Activated T-cell treated with anti-CD3 and anti-CD28 coated beads, Interleukin-2, amount 50 U/mL, for 72 hours (primary cell): ENCODE measurements around the gene C1orf35. TPM values are rescaled to one million over a fixed set of nuclear protein-coding genes. Genes with fewer than 3 reads are reported as not detected.
A peak's percentile ranks its signal among the peaks of the same experiment; 100 is the strongest.

ENCODE experiments used
- ATAC-seq, 2 donors: fragments of 150-1000 bp; cut with Tn5 transposase; replicated peaks in 1 of 2; 2 replicates each; pipeline ENCODE4 v1.10.0; 2021; ENCODE audit warnings: moderate library complexity in 2 of 2, mild to moderate bottlenecking in 1 of 2
- DNase-seq, 2 donors: peaks; one replicate each; pipeline ENCODE4 v3.0.0; 2021 to 2022; ENCODE audit warnings: mixed read lengths in 1 of 2
- H3K27ac Mint-ChIP-seq: one replicate; pipeline ENCODE4 v1.8.0; 2022; ENCODE audit warnings: mild to moderate bottlenecking, moderate library complexity, mixed read lengths
- H3K27me3 Mint-ChIP-seq: one replicate; pipeline ENCODE4 v1.8.0; 2022; ENCODE audit warnings: low read depth, mixed read lengths
- H3K36me3 Mint-ChIP-seq, 2 donors: one replicate each; pipeline ENCODE4 v1.8.0; 2022; ENCODE audit warnings: mixed read lengths in 2 of 2, mild to moderate bottlenecking in 1 of 2; ENCODE audit not compliant: insufficient read depth in 2 of 2
- H3K4me1 Mint-ChIP-seq: one replicate; pipeline ENCODE4 v1.8.0; 2022; ENCODE audit warnings: low read depth, mixed read lengths
- H3K4me3 Mint-ChIP-seq, 2 donors: one replicate each; pipeline ENCODE4 v1.8.0; 2022; ENCODE audit warnings: mild to moderate bottlenecking in 2 of 2, mixed read lengths in 2 of 2, moderate library complexity in 2 of 2
- H3K9me3 Mint-ChIP-seq, 2 donors: one replicate each; pipeline ENCODE4 v1.8.0; 2022; ENCODE audit warnings: mixed read lengths in 2 of 2
- total RNA-seq, 2 donors: library from RNA; stranded (reverse); gene quantifications; one replicate each; pipeline ENCODE4 v1.2.3, GENCODE V29; 2022

C1orf35 gene
- total RNA-seq, result 10 to 100 TPM; 18.2 to 27.3 TPM

DNA sequence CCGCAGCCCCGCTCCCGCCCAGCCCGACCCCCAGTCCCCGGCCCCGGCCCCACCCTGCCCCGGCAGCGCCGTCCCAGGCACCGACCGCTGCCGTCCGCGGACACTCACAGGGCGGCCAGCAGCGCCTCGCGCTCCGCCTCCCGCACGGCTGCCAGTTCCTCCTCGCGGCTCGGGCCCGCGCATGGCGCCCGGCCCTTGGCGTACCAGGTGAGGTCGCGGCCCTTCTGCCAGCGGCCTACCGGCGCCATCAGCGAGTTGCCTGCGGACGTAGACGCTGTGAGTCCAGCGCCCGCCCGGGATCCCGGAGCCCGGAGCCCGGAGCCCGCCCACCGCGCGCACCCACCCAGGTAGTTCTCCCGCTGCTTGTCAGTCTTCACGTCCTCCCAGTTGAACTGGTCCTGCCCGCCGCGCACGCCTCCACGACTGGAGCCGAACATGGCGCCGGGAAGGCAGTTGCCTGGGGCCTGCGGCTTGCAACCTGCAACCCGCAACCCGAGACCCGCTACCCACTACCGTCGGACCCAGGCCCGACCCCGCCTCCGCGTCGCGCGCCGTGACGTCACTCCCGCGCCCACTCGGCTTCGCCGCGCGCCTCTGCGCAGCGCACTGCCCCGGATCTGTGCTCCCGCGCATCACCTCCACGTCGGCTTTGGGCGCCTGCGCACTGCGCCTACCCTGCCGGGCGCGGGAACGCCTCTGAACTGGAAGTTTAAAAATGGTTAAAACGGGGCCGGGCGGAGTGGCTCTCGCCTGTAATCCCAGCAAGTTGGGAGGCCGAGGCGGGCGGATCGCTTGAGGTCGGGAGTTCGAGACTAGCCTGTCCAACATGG is at the start of gene C1orf35:
TSS of gene C1orf35 (minus strand) at position 535 of the 830 bp plus-strand sequence. CDS start at position 437, 98 bp downstream.
- Mint-ChIP-seq H3K36me3 (peaks cover 0 to 8% of the 10 kb centered on the region in 2 donors), H3K4me3 (peak within 1 kb of the TSS; percentile 73 to 94), H3K9me3 (no peaks in the 10 kb centered on the region), H3K4me1 (peaks cover 48% of the 10 kb centered on the region), H3K27ac (peak within 1 kb of the TSS; percentile 39), H3K27me3 (no peaks in the 10 kb centered on the region)
- ATAC-seq (peak; percentile 82 to 84), DNase-seq (peak; percentile 95 to 96)

DNA sequence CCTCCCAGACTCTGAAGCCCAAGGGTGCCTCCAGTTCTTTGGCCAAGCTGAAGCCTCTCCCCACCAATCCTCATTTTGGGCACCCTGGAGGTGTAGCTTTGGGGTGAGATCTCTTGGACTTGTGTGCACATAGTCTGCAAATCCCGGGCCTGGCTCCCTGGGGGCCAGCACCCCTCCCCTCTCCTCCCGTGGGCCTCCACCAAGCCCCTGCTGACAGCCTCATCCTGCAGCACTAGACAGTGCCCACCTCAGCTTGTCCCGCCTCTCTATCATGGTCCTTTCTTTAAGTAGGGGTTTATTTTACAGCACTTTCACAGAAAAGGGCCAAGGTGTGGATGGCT is 49.8 kb upstream of the C1orf35 start:
- no peak for DNase-seq
- H3K27ac Mint-ChIP-seq, result no peak overlapping the region

DNA sequence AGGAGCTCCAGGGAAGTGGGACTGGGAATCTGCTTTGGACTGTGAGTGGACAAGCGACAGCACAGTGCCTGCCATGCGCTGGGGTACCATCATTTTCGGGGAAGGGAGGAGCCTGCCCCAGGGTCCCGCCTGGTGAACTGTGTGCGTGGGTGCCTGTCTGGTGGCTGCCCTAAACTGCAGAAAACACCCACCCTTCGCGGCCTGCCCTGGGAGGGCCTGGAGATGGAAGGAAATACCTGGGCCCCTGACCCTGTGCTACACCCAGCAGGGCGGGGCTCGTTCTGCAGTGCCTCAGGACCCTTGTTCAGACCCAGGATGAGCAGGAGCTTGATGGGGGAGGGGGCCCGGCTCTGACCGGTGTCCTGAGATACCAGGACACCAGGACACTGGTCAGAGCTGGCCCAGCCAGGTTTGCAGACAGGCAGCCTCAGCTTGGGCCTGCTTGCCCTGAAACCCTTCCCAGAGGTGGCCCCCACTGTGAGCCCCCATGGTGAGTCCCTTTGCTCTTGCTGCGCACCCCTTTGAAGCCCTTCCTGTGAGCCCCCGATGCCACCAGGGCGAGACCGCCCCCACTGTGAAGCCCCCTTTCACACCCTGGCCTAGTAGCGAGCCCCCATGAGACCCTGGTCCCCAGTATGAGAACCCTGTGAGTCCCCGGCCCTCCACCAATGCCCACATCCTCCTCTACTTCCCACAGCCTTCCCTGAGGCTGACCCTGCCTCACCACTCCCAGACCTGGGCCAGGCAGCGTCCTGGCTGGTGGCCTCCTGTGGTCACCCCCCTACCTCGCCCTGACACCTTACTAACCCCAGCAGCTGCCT is 49.2 kb upstream of the C1orf35 start:
- H3K9me3 Mint-ChIP-seq, result no peaks in the 10 kb centered on the region
- DNase-seq (no peak), ATAC-seq (no peak)
- H3K4me1 Mint-ChIP-seq, result peaks cover 15% of the 10 kb centered on the region
- H3K4me3 Mint-ChIP-seq, result no peak overlapping the region
- no peaks in the 10 kb centered on the region for H3K27me3 Mint-ChIP-seq
- H3K27ac Mint-ChIP-seq, result no peak overlapping the region
- no peaks in the 10 kb centered on the region for H3K36me3 Mint-ChIP-seq

More for the DNA sequence above, 49.8 kb upstream of the C1orf35 start:
- Mint-ChIP-seq H3K9me3 (no peaks in the 10 kb centered on the region), H3K27me3 (no peaks in the 10 kb centered on the region), H3K4me3 (no peak overlapping the region), H3K36me3 (no peaks in the 10 kb centered on the region), H3K4me1 (peaks cover 15% of the 10 kb centered on the region)
- ATAC-seq, result no peak

DNA sequence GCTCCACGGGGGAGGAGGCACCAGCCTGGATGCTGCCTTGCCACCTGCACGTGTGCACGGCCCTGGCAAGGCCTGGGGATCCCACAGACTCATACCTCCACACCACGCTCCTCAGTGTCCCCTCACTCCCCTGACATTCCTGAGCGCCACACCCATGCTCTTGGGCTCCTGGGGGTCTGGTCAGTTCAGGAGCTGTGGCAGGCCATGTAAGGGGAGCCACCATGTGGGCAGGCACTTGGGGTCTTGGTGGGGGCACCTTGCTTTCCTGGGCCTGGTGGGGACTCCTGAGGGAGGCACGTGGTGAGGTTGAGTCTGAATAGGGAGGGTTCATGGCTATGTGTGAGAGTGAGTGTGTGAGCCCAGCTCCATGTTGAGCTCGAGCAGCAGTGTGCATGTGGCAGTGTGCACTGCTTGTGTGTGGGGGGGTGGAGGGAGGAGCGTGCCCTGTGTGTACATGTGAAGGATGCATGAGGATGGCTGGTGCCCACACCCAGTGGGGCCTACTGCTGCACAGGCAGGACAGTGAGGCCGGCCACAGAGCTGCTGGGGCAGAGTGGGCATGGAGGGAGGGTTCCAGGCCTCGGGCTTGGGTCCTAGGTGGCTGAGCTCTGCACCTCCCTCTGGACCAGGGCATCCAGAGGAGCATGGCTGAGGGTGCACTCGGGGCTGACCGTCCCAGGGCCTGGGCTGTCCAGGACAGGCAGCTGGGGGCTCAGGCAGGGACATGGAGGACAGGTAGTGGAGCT is 48.2 kb upstream of the C1orf35 start:
- H3K9me3 Mint-ChIP-seq, result no peaks in the 10 kb centered on the region
- H3K4me3 Mint-ChIP-seq, result no peak overlapping the region
- no peaks in the 10 kb centered on the region for H3K36me3 Mint-ChIP-seq
- no peak overlapping the region for H3K27ac Mint-ChIP-seq
- DNase-seq (no peak), ATAC-seq (no peak)
- H3K4me1 Mint-ChIP-seq, result peaks cover 15% of the 10 kb centered on the region
- no peaks in the 10 kb centered on the region for H3K27me3 Mint-ChIP-seq

DNA sequence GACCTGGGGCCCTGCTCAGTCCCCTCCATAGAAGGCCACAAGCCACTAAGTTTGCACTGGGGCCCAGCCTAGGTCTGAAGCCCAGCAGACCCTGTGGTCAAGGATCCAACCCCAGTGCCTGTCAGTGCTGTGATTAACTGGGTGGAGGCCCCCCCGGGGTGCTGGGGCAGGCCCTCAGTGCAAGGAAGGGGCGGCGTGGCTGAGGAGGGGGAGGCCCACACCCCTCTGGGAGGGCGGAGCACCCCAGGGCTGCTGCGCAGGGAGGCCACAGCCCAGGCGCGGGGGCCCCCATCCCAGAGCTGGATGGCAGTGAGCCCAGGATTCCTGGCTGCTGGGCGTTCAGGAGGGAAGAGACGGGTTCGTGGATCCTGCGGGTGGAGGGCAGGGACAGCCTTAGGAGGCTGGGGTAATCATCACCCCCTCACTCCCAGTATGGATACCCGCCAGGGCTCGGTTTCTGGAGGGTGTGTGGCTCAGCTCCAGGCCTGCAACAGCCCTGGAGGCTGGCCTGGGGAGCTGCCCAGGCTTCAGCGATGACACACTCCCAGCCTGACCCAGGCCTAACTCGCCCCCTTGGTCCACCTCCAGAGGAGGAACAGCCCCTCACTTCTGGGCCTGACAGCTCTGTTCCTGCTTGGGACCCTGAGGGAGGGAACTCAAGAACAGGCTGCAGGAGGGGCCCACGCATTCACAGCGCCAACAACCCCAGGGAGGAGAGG is 47.5 kb upstream of the C1orf35 start:
- no peaks in the 10 kb centered on the region for H3K36me3 Mint-ChIP-seq
- no peaks in the 10 kb centered on the region for H3K9me3 Mint-ChIP-seq
- H3K27me3 Mint-ChIP-seq, result no peaks in the 10 kb centered on the region
- ATAC-seq (no peak), DNase-seq (no peak)
- H3K4me3 Mint-ChIP-seq, result no peak overlapping the region
- no peak overlapping the region for H3K27ac Mint-ChIP-seq
- peaks cover 15% of the 10 kb centered on the region for H3K4me1 Mint-ChIP-seq

DNA sequence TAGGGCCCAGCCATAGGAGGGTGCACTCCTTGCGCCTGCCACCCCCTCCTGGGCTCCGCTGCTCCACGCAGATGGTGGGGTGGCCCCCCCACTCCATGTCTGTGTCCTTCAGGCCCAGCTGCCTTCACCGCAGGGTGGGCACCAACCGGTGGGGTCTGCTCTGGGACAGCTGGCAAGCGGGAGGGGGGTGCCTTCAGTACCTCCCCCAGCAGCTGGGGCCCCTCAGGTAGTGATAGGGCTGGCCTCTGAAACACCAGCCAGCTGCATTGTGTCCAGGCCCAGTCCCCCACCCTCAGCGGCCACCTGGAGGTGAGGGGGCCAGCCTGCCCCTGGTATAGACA is 47.0 kb upstream of the C1orf35 start:
- H3K9me3 Mint-ChIP-seq, result no peaks in the 10 kb centered on the region
- ATAC-seq, result no peak
- H3K4me1 Mint-ChIP-seq, result peaks cover 11% of the 10 kb centered on the region
- H3K27ac Mint-ChIP-seq, result no peak overlapping the region
- no peaks in the 10 kb centered on the region for H3K27me3 Mint-ChIP-seq
- H3K4me3 Mint-ChIP-seq, result no peak overlapping the region
- DNase-seq, result no peak
- no peaks in the 10 kb centered on the region for H3K36me3 Mint-ChIP-seq

DNA sequence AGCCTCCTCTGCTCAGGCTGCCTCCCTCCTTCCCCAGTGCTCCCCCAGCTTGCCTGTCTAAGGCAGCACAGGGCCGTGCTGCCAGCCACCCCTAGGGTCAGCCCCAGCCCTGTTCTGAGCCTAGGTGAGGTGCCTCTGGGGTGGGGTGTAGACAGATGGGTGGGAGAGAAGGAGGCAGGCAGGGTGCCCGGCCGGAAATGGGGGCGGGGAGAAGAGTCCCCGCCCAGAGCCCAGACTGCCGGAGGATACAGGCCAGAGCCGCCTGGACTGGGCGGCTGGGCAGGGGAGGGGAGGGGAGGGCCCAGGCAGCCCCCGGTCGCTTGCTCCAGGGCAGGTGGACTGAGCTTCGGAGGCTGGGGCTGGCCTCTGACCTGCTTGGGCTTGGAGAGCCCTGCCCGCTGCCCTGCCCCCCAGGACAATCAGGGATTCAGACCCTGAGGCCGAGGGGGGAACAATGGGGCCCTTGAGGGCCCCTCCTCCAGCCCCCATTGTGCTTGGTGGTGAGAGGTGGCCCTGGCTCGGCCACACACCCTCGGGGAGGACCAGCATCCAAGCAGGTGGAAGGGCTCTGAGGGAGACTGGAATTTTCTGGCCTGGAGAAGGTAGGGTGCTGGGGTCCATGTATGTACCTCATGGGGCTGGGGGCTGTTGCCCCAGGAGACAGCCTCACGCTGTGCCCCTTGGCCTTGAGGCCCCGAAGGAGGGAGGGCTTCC is 46.4 kb upstream of the C1orf35 start, which contains the start of gene GJC2:
TSS of gene GJC2 (plus strand) at position 525 of the 714 bp plus-strand sequence. CDS start 7,829 bp downstream, outside the sequence.
- no peak within 1 kb of the TSS for H3K4me3 Mint-ChIP-seq
- no peaks in the 10 kb centered on the region for H3K27me3 Mint-ChIP-seq
- ATAC-seq, result no peak
- no peaks in the 10 kb centered on the region for H3K36me3 Mint-ChIP-seq
- no peak for DNase-seq
- no peaks in the 10 kb centered on the region for H3K9me3 Mint-ChIP-seq
- H3K4me1 Mint-ChIP-seq, result peaks cover 6% of the 10 kb centered on the region
- no peak within 1 kb of the TSS for H3K27ac Mint-ChIP-seq

DNA sequence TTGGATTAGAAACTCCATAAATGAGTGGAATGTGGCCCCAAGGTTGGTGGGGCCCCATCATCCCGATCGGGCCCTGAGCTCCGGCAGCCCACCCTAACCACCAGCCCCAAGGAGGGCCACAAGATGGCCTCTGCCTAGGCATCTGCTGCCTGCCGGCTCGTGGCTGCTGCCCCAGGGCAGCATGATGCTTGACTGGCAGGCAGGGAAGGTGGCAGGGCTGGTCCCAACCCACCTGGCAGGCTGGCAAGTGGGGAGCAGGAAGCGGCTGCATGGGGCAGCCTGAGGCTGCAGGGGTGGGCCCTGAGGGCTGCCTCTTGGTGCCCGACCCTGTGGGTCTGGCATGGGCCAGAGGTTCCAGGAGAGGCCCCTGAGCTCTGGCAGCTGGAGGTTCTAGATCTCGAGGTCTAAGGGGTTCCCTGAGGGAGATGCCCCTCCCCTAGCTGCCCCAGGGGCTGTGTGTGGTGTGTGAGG is 45.8 kb upstream of the C1orf35 start:
- no peak overlapping the region for H3K27ac Mint-ChIP-seq
- ATAC-seq (no peak), DNase-seq (no peak)
- H3K4me1 Mint-ChIP-seq, result peaks cover 4% of the 10 kb centered on the region
- H3K27me3 Mint-ChIP-seq, result no peaks in the 10 kb centered on the region
- no peaks in the 10 kb centered on the region for H3K36me3 Mint-ChIP-seq
- no peaks in the 10 kb centered on the region for H3K9me3 Mint-ChIP-seq
- no peak overlapping the region for H3K4me3 Mint-ChIP-seq

DNA sequence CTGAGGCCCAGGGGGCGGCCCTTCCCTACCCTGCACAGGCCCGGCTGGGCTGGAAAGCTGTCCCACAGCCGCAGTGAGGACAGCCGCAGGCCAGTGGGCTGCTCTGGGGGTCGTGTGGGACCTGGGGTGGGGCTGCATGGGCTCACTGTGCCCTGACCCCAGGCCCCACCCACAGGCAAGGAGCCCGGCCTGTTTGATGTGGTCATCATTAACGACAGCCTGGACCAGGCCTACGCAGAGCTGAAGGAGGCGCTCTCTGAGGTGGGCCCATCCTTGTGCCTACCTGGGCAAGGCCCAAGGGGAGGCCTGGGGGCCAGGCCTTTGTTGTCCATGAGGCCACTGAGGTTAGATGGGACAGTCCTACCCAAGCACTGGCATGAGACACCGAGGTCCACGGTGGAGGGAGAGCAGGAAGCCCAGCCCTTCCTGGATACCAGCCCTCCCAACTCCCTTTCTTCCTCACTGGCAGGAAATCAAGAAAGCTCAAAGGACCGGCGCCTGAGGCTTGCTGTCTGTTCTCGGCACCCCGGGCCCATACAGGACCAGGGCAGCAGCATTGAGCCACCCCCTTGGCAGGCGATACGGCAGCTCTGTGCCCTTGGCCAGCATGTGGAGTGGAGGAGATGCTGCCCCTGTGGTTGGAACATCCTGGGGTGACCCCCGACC is 45.2 kb upstream of the C1orf35 start:
- no peaks in the 10 kb centered on the region for H3K36me3 Mint-ChIP-seq
- H3K4me3 Mint-ChIP-seq, result no peak overlapping the region
- no peak overlapping the region for H3K27ac Mint-ChIP-seq
- no peak for ATAC-seq
- H3K4me1 Mint-ChIP-seq, result peaks cover 11% of the 10 kb centered on the region
- no peaks in the 10 kb centered on the region for H3K9me3 Mint-ChIP-seq
- no peaks in the 10 kb centered on the region for H3K27me3 Mint-ChIP-seq
- no peak for DNase-seq

DNA sequence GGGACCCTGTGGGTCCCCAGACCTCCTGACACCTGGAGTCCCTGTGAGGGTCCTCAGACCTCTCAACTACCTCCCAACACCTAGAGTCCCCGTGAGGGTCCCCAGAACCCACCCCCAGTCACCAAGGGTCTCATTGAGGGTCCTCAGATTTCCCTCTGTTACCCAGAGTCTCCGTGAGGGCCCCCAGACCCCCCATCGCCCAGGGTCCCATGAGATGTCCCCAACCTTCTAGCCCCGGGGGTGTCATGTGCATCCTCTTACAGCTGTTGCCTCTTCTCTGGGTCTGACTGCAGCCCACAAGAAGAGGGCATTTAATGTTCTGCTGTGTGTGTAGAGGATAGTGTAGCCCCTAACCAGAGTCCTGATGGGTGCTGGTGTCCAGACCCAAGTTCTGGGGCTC is 44.6 kb upstream of the C1orf35 start:
- H3K4me1 Mint-ChIP-seq, result peaks cover 16% of the 10 kb centered on the region
- H3K4me3 Mint-ChIP-seq, result no peak overlapping the region
- H3K27me3 Mint-ChIP-seq, result no peaks in the 10 kb centered on the region
- no peaks in the 10 kb centered on the region for H3K9me3 Mint-ChIP-seq
- no peaks in the 10 kb centered on the region for H3K36me3 Mint-ChIP-seq
- ATAC-seq (no peak), DNase-seq (no peak)
- no peak overlapping the region for H3K27ac Mint-ChIP-seq

DNA sequence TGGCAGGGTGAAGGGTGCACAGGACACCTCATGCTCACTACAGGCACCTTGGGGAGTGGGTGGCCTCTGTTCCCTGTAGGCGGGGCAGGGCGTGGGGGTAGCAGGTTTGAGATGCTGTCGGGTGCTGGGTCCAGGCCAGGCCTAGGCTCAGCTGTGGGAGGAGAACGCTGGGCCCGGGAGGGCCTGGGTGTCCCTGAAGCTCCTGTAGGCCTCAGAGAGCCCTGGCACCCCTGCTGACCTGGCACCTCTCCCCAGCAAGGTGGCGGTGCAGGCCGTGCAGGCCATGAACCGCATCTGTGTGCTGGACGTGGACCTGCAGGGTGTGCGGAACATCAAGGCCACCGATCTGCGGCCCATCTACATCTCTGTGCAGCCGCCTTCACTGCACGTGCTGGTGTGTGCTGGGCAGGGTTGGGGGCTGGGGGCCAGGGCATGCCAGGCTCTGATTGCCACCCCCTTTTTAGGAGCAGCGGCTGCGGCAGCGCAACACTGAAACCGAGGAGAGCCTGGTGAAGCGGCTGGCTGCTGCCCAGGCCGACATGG is 44.1 kb upstream of the C1orf35 start:
- no peak for DNase-seq
- ATAC-seq, result no peak
- no peak overlapping the region for H3K27ac Mint-ChIP-seq
- H3K9me3 Mint-ChIP-seq, result no peaks in the 10 kb centered on the region
- H3K4me3 Mint-ChIP-seq, result no peak overlapping the region
- no peaks in the 10 kb centered on the region for H3K36me3 Mint-ChIP-seq
- H3K4me1 Mint-ChIP-seq, result peaks cover 22% of the 10 kb centered on the region
- H3K27me3 Mint-ChIP-seq, result no peaks in the 10 kb centered on the region
